GM21529 (cell line): Measurements from ENCODE around the gene MYO1B.

ENCODE experiments used
- ATAC-seq: cut with Tn5 transposase; IDR thresholded peaks from one replicate; pipeline ENCODE4 v1.9.1; 2021; ENCODE audit not compliant: unreplicated experiment

MYO1B gene

GRCh38 chr2:191225690-191226089 lies 19.5 kb upstream of the MYO1B start:
- ATAC-seq = no peak

GRCh38 chr2:191226196-191226595 lies 19.0 kb upstream of the MYO1B start:
- no peak for ATAC-seq

GRCh38 chr2:191228333-191228732 lies 16.9 kb upstream of the MYO1B start:
- ATAC-seq = no peak

- no peak for ATAC-seq
These were observed 16.3 kb upstream of the MYO1B start for GRCh38 chr2:191228861-191229260.

- no peak for ATAC-seq
These were observed 15.0 kb upstream of the MYO1B start for GRCh38 chr2:191230174-191230573.

- ATAC-seq = no peak
These were observed 13.2 kb upstream of the MYO1B start for GRCh38 chr2:191231995-191232394.

- ATAC-seq = no peak
These were observed 11.7 kb upstream of the MYO1B start for GRCh38 chr2:191233533-191233932.

GRCh38 chr2:191234376-191234775 lies 10.8 kb upstream of the MYO1B start:
- ATAC-seq = no peak

- no peak for ATAC-seq
These were observed 4.3 kb upstream of the MYO1B start for GRCh38 chr2:191240871-191241270.

GRCh38 chr2:191241418-191241817 lies 3.8 kb upstream of the MYO1B start:
- ATAC-seq = no peak

- peak; percentile 43 for ATAC-seq
These were observed 2.0 kb upstream of the MYO1B start for GRCh38 chr2:191243154-191243553.

- no peak for ATAC-seq
These were observed 854 bp upstream of the MYO1B start for GRCh38 chr2:191244350-191244749.

- ATAC-seq = peak; percentile 2
These were observed 796 bp downstream of the MYO1B start for GRCh38 chr2:191245869-191246531.

GRCh38 chr2:191246820-191247380 lies 1.7 kb downstream of the MYO1B start:
- ATAC-seq = no peak

- peak; percentile 46 for ATAC-seq
These were observed 2.3 kb downstream of the MYO1B start for GRCh38 chr2:191247381-191248057.

- no peak for ATAC-seq
These were observed 4.1 kb downstream of the MYO1B start for GRCh38 chr2:191249156-191249813.

GRCh38 chr2:191250400-191250799 lies 5.2 kb downstream of the MYO1B start:
- no peak for ATAC-seq

- no peak for ATAC-seq
These were observed 5.8 kb downstream of the MYO1B start for GRCh38 chr2:191250986-191251385.

GRCh38 chr2:191252699-191253098 lies 7.5 kb downstream of the MYO1B start:
- no peak for ATAC-seq

GRCh38 chr2:191253476-191253875 lies 8.3 kb downstream of the MYO1B start:
- no peak for ATAC-seq

- ATAC-seq = no peak
These were observed 10.1 kb downstream of the MYO1B start for GRCh38 chr2:191255271-191255670.

- no peak for ATAC-seq
These were observed 10.6 kb downstream of the MYO1B start for GRCh38 chr2:191255756-191256312.
